PFSK-1 (cell line): Measurements from ENCODE around the gene DCAF12.

Experiments used
- FOXP2 ChIP-seq: optimal IDR thresholded peaks from 2 replicates; pipeline ENCODE3; 2011; ENCODE audit warnings: borderline replicate concordance, control low read depth, inconsistent platforms; ENCODE audit not compliant: insufficient read depth; ENCODE audit errors: extremely low read length, extremely low read depth
- POLR2AphosphoS5 ChIP-seq: IDR thresholded peaks from 2 replicates; pipeline ENCODE4 v1.6.1; 2012; ENCODE audit warnings: low read depth, mild to moderate bottlenecking, control low read depth, low read length, moderate library complexity
- SIN3A ChIP-seq: IDR thresholded peaks from 2 replicates; pipeline ENCODE4 v1.6.1; 2012; ENCODE audit warnings: mild to moderate bottlenecking, low read length, moderate library complexity, borderline replicate concordance; ENCODE audit not compliant: insufficient read depth
- TAF1 ChIP-seq: IDR thresholded peaks from 2 replicates; pipeline ENCODE4 v1.6.1; 2012; ENCODE audit warnings: low read length, control low read depth, borderline replicate concordance; ENCODE audit not compliant: insufficient read depth
- TF ChIP-seq, protein P1 (sequence below), 2 experiments: IDR thresholded peaks; 2 replicates each; pipeline versions ENCODE4 v1.6.1 to v1.8.0; 2011 to 2012; ENCODE audit warnings: low read depth in 2 of 2, low read length in 2 of 2, control low read depth in 1 of 2, inconsistent platforms in 1 of 2, mild to moderate bottlenecking in 1 of 2, moderate library complexity in 1 of 2; ENCODE audit not compliant: insufficient read depth in 1 of 2

DCAF12 gene

DNA sequence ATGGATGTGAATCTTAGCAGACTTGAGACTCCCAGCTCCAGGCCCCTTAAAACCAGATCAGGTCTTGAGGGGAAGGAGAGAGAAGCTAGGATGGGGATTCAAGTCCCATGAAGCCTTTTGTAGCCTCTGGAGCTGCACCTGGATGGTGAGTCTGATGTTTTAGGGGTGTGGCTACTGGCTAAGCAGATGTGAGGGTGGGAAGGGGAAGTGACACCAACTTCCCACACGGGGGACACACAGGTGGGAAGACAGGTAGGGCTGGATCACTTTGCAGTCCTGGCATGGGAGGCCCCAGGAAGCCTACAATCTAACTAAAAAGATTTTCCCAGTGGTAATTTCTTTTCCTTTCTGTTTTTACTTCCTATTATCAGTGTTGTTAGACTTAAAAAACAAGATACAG is 39.1 kb downstream of the DCAF12 start:
- TF ChIP-seq SIN3A (no peak), TAF1 (no peak), POLR2AphosphoS5 (no peak), FOXP2 (no peak)
- TF ChIP-seq, protein P1, sequence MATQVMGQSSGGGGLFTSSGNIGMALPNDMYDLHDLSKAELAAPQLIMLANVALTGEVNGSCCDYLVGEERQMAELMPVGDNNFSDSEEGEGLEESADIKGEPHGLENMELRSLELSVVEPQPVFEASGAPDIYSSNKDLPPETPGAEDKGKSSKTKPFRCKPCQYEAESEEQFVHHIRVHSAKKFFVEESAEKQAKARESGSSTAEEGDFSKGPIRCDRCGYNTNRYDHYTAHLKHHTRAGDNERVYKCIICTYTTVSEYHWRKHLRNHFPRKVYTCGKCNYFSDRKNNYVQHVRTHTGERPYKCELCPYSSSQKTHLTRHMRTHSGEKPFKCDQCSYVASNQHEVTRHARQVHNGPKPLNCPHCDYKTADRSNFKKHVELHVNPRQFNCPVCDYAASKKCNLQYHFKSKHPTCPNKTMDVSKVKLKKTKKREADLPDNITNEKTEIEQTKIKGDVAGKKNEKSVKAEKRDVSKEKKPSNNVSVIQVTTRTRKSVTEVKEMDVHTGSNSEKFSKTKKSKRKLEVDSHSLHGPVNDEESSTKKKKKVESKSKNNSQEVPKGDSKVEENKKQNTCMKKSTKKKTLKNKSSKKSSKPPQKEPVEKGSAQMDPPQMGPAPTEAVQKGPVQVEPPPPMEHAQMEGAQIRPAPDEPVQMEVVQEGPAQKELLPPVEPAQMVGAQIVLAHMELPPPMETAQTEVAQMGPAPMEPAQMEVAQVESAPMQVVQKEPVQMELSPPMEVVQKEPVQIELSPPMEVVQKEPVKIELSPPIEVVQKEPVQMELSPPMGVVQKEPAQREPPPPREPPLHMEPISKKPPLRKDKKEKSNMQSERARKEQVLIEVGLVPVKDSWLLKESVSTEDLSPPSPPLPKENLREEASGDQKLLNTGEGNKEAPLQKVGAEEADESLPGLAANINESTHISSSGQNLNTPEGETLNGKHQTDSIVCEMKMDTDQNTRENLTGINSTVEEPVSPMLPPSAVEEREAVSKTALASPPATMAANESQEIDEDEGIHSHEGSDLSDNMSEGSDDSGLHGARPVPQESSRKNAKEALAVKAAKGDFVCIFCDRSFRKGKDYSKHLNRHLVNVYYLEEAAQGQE (IDR thresholded peaks at IDR 0.05; ENCODE audit: insufficient read depth in 1 of 2, low read depth in 2 of 2, low read length in 2 of 2): no peak

DNA sequence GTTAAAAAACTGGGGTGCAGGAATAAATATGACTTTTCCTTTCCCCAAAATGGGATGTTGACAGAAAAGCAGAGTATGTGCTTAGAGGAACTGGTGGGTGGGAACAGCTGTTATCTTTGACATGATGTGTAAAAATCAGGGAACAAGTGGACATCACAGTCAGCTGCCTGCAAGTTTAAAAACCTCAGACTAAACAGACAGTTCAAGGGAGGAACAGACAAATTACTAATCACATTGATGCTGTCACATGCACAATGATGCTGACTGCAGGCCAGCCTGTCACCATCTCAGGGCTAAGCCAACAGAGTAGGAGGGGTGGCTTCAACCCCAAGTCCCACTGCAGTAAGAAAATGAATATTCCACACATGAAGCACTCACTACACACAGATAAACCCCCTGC is 39.6 kb downstream of the DCAF12 start:
- TF ChIP-seq FOXP2 (no peak), SIN3A (no peak), POLR2AphosphoS5 (no peak), TAF1 (no peak)
- TF ChIP-seq, protein P1 (IDR thresholded peaks at IDR 0.05; ENCODE audit: insufficient read depth in 1 of 2, low read depth in 2 of 2, low read length in 2 of 2): no peak

DNA sequence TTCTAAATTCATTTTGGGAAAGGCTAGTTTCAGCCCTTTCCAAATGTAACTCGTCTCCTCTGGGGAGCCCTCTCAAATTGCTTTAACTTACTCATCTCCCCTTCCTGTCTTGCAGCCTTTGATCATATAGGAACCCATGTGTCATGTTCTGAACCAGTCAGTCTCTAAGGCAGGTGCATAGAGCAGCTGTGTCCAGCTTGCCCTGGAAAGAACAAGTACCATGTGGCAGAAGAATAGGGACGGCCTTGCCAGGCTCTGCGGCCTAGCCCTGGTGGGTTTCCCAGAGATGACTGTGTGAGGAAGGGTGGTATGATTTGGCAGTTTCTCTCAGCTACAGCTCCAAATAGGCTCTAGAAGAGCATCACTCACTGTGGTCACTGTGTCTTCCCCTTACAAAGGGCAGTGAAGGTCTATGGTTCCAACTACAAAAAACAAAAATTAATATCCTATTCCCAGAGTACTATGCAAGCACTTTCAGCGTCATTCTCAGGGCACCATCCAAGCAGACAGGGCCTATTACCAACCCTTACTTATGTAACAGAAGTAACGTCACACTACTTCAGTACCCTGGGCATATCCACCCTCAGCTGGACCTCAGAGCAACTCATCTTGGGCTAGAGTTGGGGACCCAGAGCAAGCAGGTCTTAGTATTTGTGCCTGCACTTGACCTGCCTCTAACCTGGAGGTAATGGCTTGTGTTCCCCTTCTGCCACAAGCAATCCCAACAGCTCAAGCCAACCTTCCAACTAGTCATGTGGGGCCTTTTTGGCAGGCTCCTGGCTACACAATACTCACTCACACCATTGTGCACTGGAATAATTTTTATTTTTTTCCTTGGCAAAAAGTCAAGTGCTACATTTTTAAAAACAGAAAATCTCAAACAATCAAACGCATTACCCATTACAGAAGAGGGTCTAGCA is 40.7 kb downstream of the DCAF12 start:
- TF ChIP-seq, protein P1 (IDR thresholded peaks at IDR 0.05; ENCODE audit: insufficient read depth in 1 of 2, low read depth in 2 of 2, low read length in 2 of 2): no peak
- TF ChIP-seq POLR2AphosphoS5: no peak
- TF ChIP-seq TAF1: no peak
- no peak for TF ChIP-seq SIN3A
- no peak for TF ChIP-seq FOXP2

DNA sequence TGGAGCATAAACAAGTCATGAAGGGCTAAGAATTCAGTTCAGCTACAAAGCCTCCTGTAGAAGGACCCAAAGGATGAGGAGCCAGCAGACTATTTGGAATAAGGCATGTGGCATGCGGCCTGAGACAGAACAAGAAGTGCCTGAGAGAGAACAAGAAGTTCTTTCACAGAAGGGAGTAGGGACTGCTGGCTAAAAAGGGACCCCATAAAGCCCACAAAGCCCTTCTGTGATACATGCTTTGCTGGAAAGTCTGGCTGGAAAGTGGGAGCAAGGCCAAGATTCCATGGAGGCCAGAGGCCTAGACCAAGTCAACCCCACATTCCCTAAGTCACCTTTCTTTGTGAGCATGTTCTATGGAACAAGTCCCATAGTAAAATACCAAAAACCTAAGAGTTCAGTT is 41.9 kb downstream of the DCAF12 start:
- no peak for TF ChIP-seq SIN3A
- TF ChIP-seq TAF1: no peak
- TF ChIP-seq, protein P1 (IDR thresholded peaks at IDR 0.05; ENCODE audit: insufficient read depth in 1 of 2, low read depth in 2 of 2, low read length in 2 of 2): no peak
- TF ChIP-seq POLR2AphosphoS5: no peak
- TF ChIP-seq FOXP2: no peak
